Measurements from ENCODE around the gene PRKACB. TPM values are rescaled to one million over a fixed set of nuclear protein-coding genes. Genes with fewer than 3 reads are reported as not detected.
"Not testable (repeated sequence)": the region's sequence is repeated elsewhere in the genome, so short reads cannot be mapped to it uniquely, and the experiment has no call there.

PRKACB gene
- polyA plus RNA-seq, 3 donors, result 5.0 to 14.3 (median 6.9) TPM

GRCh38 chr1:84283381-84283780 is 139.3 kb downstream of the PRKACB start:
- H3K27ac ChIP-seq (ENCODE audit: low read depth, low read length), result no peak overlapping the region
- WGBS, 3 donors, result 65 to 76% (median 66%) methylated on average over 1 of the region's 1 CpG

GRCh38 chr1:84286071-84286470 is 142.0 kb downstream of the PRKACB start:
- WGBS, 3 donors, result 88 to 93% (median 93%) methylated on average over 1 of the region's 1 CpG

GRCh38 chr1:84287389-84287788 is 143.3 kb downstream of the PRKACB start:
- 63 to 68% (median 67%) methylated on average over 3 of the region's 3 CpGs for WGBS, 3 donors
- H3K27ac ChIP-seq (ENCODE audit: low read depth, low read length), result not testable (repeated sequence)

More at GRCh38 chr1:84286071-84286470, 142.0 kb downstream of the PRKACB start:
- H3K27ac ChIP-seq (ENCODE audit: low read depth, low read length), result no peak overlapping the region

Other genes starting within 250 kb of the PRKACB start
- gene TTLL7, start 145.1 kb upstream of the PRKACB start, polyA plus RNA-seq, result 1 to 10 TPM; 2.1 to 5.1 (median 2.6) TPM
- gene SAMD13, start 157.4 kb downstream of the PRKACB start, polyA plus RNA-seq, result 1 to 10 TPM in 1 of 3 donors, under 1 TPM in 2; 0.62 to 1.5 (median 0.95) TPM